GM18867 (cell line): ENCODE measurements around the gene ATP6V1F.

ENCODE experiments used
- ATAC-seq: cut with Tn5 transposase; IDR thresholded peaks from one replicate; pipeline ENCODE4 v1.9.1; 2021; ENCODE audit warnings: mild to moderate bottlenecking, moderate library complexity; ENCODE audit not compliant: unreplicated experiment

Gene ATP6V1F

DNA sequence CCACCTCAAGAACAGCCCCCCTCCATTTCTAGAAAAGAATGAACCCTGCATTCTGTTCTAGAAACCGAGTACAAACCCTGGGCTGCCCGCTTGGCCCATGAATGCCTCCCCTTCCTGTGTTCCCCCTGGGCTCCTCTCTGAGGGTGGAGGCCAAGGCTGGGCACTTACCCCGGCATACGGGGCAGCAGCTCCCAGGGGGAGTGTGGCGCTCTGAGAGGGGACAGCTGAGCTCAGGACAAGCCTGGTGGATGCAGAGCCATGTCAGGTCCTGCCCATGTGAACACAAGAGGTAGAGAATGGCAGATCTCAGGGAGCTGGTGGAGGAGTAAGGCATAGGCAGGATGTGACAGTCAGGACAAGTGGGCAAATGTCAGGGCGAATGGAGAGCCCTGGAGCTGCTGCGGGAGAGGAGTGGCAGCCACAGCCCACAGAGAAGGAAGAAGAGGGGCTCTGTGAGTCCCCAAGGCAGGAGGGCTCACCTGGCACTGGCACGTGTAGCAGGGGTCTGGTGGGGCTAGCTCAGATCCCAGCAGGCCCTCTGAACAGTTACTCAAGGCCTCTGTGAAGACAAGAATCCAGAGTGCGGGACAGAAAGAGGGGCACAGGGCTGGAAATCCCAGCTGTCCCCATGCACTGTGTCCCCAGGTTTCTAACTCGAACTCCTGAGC lies 18.9 kb downstream of the ATP6V1F start:
- ATAC-seq = no peak

DNA sequence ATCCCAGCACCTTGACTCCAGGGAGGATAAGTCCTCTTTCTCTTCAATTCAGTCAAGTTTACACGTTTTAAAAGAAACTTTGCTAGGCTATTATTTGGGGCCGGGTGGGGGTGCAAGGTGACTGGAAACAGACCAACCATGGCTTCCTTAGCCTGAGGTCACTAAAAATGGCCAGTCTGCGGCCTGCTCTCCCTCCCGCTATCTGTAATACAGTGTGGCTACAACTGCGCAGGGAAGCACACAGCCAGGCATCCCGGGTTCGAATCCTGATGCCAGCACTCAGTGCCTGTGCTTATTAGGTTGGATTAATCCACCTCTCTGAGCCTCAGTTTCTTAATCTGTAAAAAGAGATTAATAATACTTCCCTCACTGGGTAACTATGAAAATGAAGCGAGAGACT lies 19.5 kb downstream of the ATP6V1F start:
- no peak for ATAC-seq

DNA sequence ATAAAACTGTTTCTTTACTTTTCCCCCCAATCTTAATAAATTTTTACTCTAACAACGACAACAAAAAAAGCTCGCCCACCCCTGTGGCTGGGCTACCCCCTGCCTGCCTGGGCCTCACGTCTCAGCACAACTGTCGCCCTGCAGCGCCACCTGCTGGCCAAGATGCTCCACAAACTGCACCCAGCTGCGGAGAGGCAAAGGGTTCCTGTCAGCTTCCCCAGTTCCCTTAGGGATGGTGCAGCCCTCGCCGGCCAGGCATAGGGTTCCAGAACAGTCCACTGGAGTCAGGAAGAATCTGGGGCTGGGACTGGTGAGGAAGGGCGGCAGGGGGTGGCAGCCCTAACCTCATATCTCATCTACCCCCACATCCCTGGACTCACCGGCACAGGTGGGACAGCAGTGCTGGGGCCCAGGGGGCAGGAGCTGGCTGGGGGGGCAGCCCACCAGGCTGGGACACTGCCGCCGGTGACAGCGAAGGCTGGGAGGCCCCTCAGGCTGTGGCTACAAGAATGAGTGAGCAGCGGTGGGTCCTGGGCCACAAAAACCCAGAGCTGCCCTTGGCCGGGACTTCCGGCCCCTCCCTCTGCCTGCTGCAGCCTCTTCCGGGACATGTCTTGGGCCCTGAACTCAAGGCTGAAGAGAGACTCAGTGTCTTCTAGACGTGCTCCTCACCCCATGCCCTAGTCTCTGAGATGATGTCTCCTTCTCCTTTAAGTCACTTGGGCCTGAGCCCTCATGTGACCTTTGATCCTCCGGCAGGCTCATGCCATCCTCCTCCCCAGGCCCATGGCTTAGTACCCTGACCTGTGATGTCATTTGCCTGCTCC lies 21.2 kb downstream of the ATP6V1F start:
- peak; percentile 69 for ATAC-seq

DNA sequence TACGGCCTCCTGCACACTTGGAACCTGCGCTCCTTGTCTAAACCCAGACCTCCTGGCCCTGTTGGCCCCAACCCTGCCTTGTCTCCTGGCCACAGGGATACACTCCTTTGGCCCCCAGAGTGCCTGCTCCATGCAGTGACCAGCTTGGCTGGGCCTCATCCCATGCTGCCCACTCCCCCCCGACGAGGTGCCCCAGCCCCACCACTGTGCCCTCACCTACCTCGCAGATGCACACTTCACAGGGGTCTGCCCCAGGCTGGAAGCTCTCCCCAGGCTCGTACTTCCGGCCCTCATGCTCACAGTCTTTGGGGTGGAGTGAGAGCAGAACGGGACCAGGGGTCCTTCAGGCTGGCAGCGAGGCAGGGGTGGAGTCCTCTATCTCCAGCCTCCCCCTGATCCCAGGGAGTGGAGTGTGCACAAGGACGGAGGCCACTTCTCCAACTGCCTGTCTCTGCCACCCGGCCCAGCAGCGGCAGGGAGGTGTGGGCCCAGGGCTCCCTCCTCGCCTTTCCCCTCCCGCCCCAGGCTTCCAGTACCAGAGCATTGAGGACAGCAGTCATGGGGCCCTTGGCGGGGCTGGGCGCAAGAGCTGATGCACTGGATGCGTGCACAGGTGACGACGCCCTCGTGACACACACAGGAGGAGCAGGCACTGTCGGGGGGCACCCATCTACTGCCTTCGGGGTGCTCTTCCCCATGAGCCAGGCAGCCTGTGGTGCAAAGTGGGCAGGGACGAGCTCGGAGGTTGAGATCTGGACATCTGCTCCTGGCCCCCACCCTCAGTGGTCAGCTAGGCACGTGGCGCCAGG lies 22.1 kb downstream of the ATP6V1F start:
- ATAC-seq = no peak

DNA sequence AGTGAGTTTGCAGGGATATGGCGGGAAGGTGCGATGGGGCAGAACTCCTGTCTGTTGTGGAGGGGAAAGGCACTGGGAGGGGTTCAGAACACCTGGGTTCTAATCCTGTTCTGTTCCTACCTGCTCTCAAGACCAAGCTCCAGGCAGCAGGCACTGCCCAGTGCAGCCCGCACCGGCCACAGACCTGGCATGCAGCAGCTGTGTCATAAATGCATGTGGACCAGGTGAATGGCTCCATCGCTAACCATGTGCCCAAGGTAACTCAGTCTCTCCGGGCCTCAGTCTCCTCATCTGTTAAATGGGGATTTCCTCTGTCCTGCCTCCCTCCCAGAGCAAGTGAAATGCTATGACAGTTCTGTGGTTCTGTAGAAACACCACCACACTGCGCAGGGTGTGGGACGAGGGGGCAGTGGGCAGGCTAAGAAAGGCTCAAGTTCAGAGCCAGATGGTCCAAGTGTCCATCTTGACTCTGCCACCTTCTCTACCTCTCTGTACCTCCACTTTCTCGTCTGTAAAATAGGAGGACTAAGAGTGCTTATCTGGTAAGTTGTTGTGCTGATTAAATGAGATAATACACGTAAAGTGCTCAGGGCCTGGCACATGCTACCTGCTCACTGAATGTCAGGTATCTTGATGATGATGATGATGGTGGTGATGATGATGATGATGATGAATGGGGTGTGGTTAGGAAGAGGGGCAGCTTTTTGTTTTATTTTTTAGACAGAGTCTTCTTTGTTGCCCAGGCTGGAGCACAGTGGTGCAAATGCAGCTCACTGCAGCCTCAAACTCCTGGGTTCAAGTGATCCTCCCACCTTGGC lies 22.9 kb downstream of the ATP6V1F start:
- no peak for ATAC-seq

DNA sequence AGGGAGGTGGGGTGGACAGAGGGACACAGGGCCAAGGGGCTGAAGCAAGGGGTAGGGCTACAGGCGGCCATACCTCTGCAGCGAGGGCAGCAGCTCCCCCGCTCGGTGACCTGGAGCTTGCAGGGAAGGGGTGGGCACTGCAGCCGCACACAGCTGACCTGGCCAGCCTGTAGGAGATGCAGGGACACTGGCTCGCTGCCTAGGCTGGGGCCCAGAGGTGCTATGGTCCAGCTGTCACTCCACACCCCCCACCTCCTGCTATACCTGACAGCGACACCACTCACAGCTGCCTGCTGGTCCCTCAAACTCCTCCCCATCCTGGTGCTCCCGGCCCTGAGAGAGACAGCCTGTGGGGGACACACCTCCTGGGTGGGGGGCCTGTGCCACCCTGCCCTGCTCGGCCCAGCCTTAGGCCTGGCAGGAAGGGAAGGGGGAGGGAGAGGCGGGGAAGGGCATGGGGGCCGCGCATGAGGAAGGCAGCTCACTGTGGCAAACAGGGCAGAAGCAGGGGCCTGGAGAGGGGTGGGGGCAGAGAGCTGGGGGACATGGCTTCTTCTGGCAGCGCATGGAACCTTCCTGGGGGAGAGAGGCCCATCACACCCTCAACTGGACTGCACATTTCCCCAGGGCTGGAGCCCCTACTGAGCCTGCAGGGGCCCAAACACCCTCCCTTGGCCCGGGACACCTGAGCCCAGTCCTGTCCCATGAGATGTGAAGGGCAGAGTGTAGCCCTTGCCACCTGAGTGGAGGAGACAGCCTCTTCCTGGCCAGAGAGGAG lies 23.9 kb downstream of the ATP6V1F start:
- ATAC-seq = no peak

DNA sequence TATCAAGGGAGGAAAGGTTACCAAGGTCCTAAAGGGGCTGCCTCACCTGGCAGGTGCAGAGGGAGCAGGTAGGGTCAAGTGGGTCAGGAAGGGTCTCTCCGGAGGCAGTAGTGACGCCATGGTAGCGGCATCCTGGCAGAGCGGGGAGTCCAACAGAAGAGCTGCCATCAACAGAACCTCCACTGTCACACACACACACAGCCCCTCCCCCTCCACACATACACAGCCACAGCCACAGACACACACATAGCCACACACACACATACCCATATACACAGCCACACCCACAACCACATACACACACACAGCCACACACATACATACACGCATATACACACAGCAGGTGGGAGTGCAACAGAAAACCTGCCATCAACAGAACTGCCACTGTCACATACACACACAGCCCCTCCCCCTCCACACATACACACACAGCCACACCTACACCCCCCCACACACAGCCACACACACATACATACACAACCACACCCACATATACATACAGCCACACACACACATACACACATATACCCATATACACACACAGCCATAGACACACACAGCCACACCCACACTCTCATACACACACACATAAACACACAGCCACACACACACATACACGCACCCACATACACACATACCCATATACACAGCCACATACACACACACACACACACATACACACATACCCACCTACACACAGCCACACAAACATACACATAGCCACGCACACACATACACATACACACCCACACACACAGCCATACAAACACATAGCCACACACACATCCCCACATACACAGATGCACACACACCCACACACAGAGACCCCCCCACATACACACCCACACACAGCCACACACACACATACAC lies 24.7 kb downstream of the ATP6V1F start:
- no peak for ATAC-seq

DNA sequence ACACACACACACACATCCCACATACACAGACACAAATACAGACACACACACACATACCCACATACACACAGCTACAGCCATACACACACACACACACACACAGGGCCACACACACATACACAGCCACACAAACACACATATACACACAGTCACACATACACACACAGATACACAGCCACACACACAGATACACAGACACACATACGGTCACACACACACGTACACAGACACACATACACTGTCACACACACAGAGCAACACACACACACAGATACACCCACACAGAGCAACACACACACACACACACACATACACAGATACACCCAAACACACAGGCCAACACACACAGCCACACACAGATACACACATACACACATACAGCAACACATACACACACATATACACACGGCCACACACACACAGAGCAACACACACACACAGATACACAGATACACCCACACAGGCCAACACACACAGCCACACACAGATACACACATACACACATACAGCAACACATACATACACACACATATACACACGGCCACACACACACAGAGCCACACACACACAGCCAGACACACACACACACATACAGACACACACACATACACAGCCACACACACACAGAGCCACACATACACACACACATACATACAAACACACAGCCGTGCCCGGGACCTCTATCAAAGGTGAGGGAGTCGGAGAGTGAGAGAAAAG lies 25.5 kb downstream of the ATP6V1F start:
- ATAC-seq = no peak

DNA sequence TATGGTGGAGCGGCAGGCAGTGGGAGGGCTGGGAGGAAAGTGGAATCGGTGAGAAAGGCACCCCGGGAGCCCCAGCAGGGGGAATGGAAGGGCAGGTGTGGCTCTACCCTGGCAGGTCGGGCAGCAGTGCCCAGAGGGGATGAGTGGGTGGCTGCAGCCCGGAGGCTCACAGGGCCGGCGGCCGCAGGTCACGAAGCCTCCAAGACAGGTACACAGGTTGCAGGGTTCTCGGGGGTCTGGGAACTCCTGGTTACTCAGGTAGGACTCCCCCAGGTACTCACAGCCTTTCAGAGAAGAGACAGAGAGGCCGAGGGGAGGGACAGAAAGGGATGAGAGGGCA lies 26.1 kb downstream of the ATP6V1F start:
- ATAC-seq = no peak

DNA sequence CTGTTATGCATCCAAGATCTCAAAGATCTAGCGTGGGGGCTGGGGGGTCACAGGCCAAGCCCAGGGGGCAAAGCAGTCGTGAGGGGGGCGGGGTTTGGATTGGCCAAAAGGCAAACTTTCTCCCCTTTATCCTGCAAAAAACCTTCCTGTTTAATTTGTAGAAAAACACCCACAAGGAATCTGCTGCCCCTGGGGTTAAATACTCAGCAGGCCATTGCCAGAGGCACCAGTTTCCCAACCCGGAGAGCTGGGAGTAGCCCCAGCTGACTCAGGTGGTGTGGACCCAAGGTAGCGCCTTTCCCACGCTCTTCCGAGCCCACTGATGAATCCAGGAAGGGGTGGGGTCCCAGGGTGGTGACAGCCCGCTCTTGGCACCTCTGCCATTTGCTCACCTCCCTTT lies 26.5 kb downstream of the ATP6V1F start:
- no peak for ATAC-seq

DNA sequence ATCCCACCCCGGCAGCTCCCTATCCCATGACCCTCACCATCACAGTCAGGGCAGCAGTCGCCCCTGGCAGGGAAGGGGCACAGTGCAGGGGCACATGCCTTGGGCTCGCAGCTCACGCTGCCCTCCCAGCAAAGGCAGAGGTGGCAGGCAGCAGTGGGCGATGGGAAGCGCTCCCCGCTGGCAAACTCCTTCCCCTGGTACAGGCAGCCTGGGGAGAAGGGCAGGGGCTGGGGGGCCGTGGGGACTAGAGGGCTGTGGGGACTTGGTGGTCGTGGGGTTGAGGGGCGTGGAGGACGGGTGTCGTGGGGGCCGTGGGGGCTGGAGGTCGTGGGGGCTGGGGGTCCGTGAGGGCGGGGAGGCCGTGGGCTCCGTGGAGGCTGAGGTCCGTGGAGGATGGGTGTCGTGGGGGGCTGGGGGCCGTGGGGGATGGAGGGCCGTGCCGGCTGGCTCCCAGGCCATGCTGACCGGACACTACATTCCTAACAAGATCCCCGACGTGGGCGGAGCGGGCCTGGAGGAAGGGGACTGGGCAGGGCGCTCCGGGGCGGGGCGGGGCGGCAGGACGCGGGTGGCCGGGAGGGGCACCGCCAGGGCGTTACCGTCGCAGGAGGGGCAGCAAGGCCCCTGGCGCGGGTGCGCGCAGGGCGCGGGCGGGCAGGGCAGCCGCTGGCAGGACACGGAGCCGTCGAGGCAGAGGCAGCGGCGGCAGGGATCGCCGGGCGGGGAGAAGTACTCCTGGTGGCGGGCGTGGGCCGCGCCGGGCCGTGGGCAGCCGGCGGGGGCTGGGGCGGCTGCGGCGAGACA lies 27.9 kb downstream of the ATP6V1F start:
- ATAC-seq = no peak

DNA sequence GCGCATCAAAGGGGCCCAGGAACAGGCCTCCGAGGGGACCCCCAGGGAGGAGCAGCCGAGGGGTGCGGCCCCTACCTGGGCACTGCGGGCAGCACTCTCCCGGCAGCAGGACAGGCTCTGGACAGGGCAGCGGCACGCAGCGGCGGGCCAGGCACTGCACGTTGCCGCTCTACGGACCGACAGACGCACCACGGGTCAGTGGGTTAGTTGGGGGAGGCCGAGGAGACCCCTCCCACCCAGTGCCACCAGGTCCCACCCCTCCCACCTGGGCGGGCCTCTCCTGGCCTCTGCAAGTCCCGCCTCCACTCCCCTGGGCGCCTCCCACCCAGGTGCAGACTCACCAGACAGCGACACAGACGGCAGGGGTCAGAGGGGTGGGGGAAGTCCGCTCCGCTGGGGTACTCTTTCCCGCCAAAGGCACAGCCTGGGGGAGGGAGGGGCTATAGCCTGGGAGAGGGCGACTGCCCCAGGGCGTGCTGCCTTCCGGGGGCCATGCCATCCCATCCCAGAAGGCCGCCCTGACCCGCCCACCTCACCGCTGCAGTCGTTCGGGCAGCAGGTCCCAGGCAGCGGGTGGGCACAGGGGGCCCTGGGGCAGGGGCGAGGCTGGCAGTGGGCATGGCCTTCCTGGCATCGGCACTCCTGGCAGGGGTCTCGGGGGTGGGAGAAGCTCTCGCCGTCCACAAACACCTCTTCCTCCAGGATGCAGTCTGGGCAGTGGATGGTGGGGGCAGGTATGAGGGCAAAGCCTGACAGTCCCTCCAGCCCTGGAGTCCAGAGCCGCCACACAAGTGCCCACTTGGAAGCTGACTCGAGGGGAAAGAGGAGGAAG lies 28.7 kb downstream of the ATP6V1F start:
- ATAC-seq = no peak

DNA sequence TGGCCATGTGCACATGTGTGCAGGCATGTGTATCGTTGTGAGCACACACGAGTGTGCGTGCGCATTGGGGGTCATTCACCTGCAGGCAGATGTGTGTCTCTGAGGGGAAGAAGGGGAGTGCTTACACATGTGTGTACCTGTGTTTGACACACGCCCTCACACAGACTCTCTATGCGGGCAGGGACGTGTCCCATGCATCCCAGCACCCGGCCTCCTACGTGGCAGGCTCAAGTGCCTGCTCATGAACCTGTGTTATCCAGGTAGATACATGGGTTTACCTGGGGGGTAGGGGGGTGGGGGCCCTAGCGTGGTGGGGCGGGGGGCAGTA lies 29.2 kb downstream of the ATP6V1F start:
- ATAC-seq = no peak

DNA sequence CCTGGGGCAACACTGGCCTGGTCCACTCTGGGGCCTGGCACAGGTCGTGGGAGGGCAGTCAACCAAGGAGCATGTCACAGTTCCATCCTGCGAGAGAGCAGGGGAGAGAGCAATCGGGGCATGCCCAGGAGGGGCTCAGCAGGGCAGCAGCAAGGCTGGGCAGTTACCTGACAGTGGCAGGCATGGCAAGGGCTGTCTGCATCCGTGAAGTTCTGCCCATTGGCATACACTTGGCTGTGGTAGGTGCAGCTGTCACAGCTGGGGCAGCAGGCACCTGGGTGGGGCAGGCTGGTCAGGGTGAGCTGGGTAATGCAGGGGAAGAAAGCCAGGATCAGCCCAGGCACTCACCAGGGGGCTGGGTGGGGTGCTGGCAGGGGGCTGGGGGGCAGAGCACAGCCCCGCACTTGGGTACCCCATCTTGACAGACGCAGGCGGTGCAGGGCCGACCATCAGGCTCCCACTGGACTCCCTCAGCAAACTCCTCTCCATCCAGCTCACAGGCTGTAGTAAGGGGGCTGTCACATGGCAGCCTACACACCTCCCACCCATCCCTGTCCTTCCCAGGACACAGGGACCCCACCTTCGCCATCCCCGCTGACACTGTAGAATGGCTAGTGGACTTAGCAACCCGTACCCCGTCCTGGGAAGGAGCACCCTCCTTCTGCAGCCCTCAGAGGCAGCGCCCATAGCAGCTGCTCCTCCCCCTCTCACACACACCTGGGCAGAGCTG lies 30.0 kb downstream of the ATP6V1F start:
- no peak for ATAC-seq

DNA sequence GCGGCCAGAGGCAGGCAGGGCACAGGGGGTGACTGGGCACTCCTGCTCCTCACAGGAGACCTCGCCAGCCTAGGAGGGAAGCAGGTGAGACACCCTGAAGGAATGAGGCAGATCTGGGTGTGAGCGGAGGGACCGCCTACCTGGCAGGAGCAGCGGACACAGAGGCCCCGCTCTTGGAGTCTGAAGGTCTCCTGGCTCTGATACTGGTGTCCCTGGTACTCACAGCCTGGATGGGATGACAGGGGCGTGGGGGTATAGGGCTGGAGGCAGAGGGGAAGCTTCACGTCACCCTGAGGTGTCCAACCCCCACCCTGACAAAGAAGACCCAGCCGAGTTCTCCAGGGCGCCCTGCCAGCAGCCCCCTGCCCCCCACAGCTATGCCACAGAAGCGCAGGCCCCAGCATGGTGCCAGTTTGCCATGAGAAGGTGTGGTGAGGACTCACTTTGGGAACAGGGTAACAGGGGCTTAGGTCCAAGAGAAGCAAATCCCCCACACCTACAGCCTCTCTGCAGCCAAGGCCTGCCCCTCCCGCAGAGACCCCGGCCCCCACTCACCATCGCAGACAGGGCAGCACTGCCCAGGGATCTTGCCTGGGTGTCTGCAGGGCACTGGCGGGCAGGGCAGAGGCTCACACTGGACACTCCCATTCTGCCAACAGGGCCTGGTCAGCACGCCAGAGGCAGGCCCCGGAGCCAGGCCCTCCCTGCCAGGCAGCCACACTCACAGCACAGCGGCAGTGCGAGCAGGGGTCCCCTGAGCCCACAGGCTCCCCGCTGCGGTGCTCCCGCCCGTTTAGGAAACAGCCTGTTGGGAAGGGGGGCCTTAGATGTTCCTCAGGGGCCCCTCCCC lies 30.8 kb downstream of the ATP6V1F start:
- no peak for ATAC-seq

DNA sequence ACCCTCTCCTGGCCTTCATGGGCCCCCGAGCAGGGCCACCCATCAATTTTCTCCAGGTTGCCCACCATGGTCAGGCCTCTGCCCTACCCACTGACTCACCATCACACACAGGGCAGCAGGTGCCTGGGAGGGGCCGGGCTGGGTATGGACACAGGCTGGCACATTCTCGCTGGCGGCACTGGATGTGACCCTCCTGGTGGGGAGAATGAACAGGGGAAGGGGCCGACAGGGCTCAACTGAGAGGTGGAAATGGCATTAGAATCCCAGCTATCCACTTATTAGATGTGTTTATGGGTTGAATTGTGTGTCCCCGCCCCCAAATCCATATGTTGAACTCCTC lies 31.4 kb downstream of the ATP6V1F start:
- no peak for ATAC-seq
